HepG2 (cell line): Measurements from ENCODE around the gene UEVLD. TPM values are rescaled to one million over a fixed set of nuclear protein-coding genes. Genes with fewer than 3 reads are reported as not detected.

Experiments
- AKAP8 ChIP-seq: sonication (generic); formaldehyde crosslinking; IDR thresholded peaks from 2 replicates; pipeline ENCODE4 v1.5.1; 2020; ENCODE audit warnings: mild to moderate bottlenecking, missing genetic modification reagents
- HHEX ChIP-seq: IDR thresholded peaks from 2 replicates; pipeline ENCODE4 v1.6.1; 2016; ENCODE audit warnings: control low read depth
- HNF4A ChIP-seq: sonication (generic); formaldehyde crosslinking; IDR thresholded peaks from 2 replicates; pipeline ENCODE4 v1.4.0; 2020; ENCODE audit warnings: missing genetic modification reagents
- HOXA9 ChIP-seq: sonication (generic); formaldehyde crosslinking; IDR thresholded peaks from 2 replicates; pipeline ENCODE4 v1.8.1; 2022; ENCODE audit warnings: missing genetic modification reagents, mild to moderate bottlenecking, moderate library complexity, borderline replicate concordance
- NFYC ChIP-seq: IDR thresholded peaks from 2 replicates; pipeline ENCODE4 v1.6.1; 2016; ENCODE audit warnings: missing genetic modification reagents, missing compliant biosample characterization
- ONECUT2 ChIP-seq: sonication (generic); formaldehyde crosslinking; IDR thresholded peaks from 2 replicates; pipeline ENCODE4 v1.4.0; 2020; ENCODE audit warnings: missing genetic modification reagents
- PITX1 ChIP-seq: sonication (generic); formaldehyde crosslinking; IDR thresholded peaks from 2 replicates; pipeline ENCODE4 v1.5.1; 2020; ENCODE audit warnings: mild to moderate bottlenecking, missing genetic modification reagents
- SNAPC5 ChIP-seq: sonication (generic); formaldehyde crosslinking; IDR thresholded peaks from 2 replicates; pipeline ENCODE4 v1.8.1; 2023; ENCODE audit warnings: mild to moderate bottlenecking, missing genetic modification reagents, borderline replicate concordance
- SRSF1 ChIP-seq: fragments of 200-400 bp; formaldehyde crosslinking; optimal IDR thresholded peaks from 2 replicates; pipeline ENCODE3; 2017; ENCODE audit warnings: mild to moderate bottlenecking, low read depth, low read length, moderate library complexity
- SUZ12 ChIP-seq: fragments of 150-350 bp; IDR thresholded peaks from 2 replicates; pipeline ENCODE4 v1.6.1; 2014; ENCODE audit warnings: low read depth, low read length
- TSC22D2 ChIP-seq: sonication (generic); formaldehyde crosslinking; IDR thresholded peaks from 2 replicates; pipeline ENCODE4 v1.5.1; 2020; ENCODE audit warnings: missing genetic modification reagents, mild to moderate bottlenecking, borderline replicate concordance
- ZBTB46 ChIP-seq: sonication (generic); formaldehyde crosslinking; IDR thresholded peaks from 2 replicates; pipeline ENCODE4 v1.4.0; 2020; ENCODE audit warnings: mild to moderate bottlenecking, missing genetic modification reagents, borderline replicate concordance
- ZNF543 ChIP-seq: sonication (generic); formaldehyde crosslinking; IDR thresholded peaks from 2 replicates; pipeline ENCODE4 v1.4.0; 2020; ENCODE audit warnings: mild to moderate bottlenecking, missing genetic modification reagents
- ZNF609 ChIP-seq: sonication (generic); formaldehyde crosslinking; IDR thresholded peaks from 2 replicates; pipeline ENCODE4 v1.4.0; 2020; ENCODE audit warnings: mild to moderate bottlenecking, missing genetic modification reagents, borderline replicate concordance
- ZNF850 ChIP-seq: sonication (generic); formaldehyde crosslinking; conservative IDR thresholded peaks from 2 replicates; pipeline ENCODE4 v1.9.0; 2021; ENCODE audit warnings: mild to moderate bottlenecking, missing genetic modification reagents
- polyA plus RNA-seq, 8 experiments: library from polyadenylated mRNA; depleted of rRNA in 3 of 8; stranded (reverse) in 7 of 8; unstranded in 1 of 8; fragments of >200 nt; fragmentation: Illumina TruSeq in 4 of 8; extraction: Trizol in 4 of 8; gene quantifications; 2 replicates each; pipeline versions ENCODE4 v1.2.1 to v1.2.3, GENCODE V29; 2011 to 2016; ENCODE audit warnings: low read depth in 4 of 8, missing spikeins in 1 of 8, mixed read lengths in 1 of 8; ENCODE audit not compliant: insufficient read depth in 1 of 8
- total RNA-seq, 5 experiments: library from RNA; depleted of rRNA; stranded (reverse); fragments of >200 nt; fragmentation: Illumina TruSeq; extraction: Trizol; gene quantifications; 2 replicates each; pipeline ENCODE4 v1.2.3, GENCODE V29; 2016; ENCODE audit warnings: low read depth in 1 of 5
- TF ChIP-seq, protein P1 (sequence below): sonication (generic); formaldehyde crosslinking; IDR thresholded peaks from 2 replicates; pipeline ENCODE4 v1.4.0; 2020; ENCODE audit warnings: missing genetic modification reagents, borderline replicate concordance
- TF ChIP-seq, protein P2 (sequence below): IDR thresholded peaks from 2 replicates; pipeline ENCODE4 v1.6.1; 2016; ENCODE audit warnings: mild to moderate bottlenecking, missing biosample characterization, missing genetic modification reagents

UEVLD gene
- total and polyA plus RNA-seq, 2 of the 13 experiments (the other 11 are each of a cell fraction or from before 2014, with no cell fraction given), result 5.7 to 13.7 TPM

DNA sequence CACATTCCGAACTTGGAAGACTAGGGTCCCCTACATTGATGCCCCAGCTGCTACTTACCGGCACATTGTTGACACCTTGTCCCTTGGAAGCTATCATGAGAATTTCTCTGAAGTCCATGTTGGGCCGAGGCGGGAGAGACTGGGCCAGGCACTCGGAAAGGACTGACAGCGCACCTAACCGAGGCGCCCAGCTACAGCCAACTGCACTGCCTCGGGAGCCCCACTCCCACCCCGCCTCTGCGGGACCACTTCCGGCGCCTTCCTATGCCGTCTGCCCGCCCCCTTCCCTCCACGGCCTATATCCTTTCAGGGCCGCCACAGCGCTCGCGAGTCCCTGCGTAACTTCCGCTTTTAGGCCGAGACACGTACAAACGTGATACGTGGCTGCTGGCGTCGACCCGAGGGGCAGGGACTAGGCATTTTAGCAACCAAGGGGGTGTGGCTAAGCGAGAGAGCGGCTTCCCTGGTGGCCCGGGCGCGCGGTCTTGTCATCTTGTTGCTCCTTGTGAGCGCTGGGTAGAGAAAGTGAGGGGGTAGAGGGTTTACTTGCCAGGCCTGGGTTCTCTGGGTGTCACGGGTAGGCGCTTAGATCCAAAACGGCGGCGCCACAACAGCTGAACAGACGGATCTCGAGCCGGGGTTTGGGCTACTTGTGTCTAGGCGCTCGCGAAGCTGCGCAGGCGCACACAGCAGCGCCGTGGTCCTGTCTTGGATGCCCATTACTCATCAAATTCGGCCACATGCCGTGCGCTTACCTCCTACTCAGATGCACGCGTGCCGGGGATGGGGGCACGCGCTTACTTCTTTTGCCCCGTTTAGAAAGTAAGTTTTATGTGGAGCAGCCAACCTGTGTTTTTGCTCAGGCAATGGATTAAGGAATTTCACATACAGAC, 45.9 kb upstream of the UEVLD start, which contains the start of gene SPTY2D1 (continued):
- TF ChIP-seq, protein P1, sequence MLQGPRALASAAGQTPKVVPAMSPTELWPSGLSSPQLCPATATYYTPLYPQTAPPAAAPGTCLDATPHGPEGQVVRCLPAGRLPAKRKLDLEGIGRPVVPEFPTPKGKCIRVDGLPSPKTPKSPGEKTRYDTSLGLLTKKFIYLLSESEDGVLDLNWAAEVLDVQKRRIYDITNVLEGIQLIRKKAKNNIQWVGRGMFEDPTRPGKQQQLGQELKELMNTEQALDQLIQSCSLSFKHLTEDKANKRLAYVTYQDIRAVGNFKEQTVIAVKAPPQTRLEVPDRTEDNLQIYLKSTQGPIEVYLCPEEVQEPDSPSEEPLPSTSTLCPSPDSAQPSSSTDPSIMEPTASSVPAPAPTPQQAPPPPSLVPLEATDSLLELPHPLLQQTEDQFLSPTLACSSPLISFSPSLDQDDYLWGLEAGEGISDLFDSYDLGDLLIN (CRISPR knock-in tag), result 0 out of 2 replicates have a peak, but pooled peaks have one; percentile 53
- TF ChIP-seq ONECUT2 (CRISPR knock-in tag), result no peak
- no peak; the same call in 1 of the 2 replicates for TF ChIP-seq SNAPC5 (CRISPR knock-in tag)
- TF ChIP-seq AKAP8 (CRISPR knock-in tag), result no peak
- peak; percentile 21; the same call in 1 of the 2 replicates for TF ChIP-seq ZNF609 (CRISPR knock-in tag)
- peak; percentile 5; the same call in 1 of the 2 replicates for TF ChIP-seq HNF4A (CRISPR knock-in tag)
- no peak for TF ChIP-seq ZBTB46 (CRISPR knock-in tag)
- peak; percentile 86 for TF ChIP-seq NFYC (CRISPR knock-in tag)
- peak; percentile 26; the same call in 1 of the 2 replicates for TF ChIP-seq ZNF543
- TF ChIP-seq HOXA9 (CRISPR knock-in tag), result no peak
- TF ChIP-seq, protein P2, sequence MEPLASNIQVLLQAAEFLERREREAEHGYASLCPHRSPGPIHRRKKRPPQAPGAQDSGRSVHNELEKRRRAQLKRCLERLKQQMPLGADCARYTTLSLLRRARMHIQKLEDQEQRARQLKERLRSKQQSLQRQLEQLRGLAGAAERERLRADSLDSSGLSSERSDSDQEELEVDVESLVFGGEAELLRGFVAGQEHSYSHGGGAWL (CRISPR knock-in tag), result peak; percentile 13; the same call in 1 of the 2 replicates
- no peak for TF ChIP-seq ZNF850 (CRISPR knock-in tag)
- TF ChIP-seq HHEX (CRISPR knock-in tag), result no peak
- no peak for TF ChIP-seq TSC22D2 (CRISPR knock-in tag)
- peak; percentile 22; the same call in 1 of the 2 replicates for TF ChIP-seq PITX1 (CRISPR knock-in tag)
- peak; percentile 80 for TF ChIP-seq SRSF1
- no peak for TF ChIP-seq SUZ12
